ENCODE results near the gene CLCN3.
"Not testable (repeated sequence)": the region's sequence is repeated elsewhere in the genome, so short reads cannot be mapped to it uniquely, and the experiment has no call there.

Gene CLCN3

GRCh38 chr4:169771556-169772080, 151.2 kb downstream of the CLCN3 start:
- DNase-seq = not testable (repeated sequence)
